Measurements from ENCODE around the gene CTCFL.

- TF ChIP-seq POLR2AphosphoS5 (IDR thresholded peaks at IDR 0.05) (no peak), CTCF (IDR thresholded peaks at IDR 0.05) (no peak)
Observed at GRCh38 chr20:57558614-57559288, 33.8 kb upstream of the CTCFL start.
